ENCODE data around the gene CMC2.

GRCh38 chr16:81018496-81018895 lies 11.8 kb upstream of the CMC2 start:
- no peak for TF ChIP-seq POLR2A (IDR thresholded peaks at IDR 0.05)
- no peak for TF ChIP-seq CTCF (IDR thresholded peaks at IDR 0.05)

All from right lobe of liver (tissue), 4 donors.